ENCODE measurements around the gene SYCP1.

DNA sequence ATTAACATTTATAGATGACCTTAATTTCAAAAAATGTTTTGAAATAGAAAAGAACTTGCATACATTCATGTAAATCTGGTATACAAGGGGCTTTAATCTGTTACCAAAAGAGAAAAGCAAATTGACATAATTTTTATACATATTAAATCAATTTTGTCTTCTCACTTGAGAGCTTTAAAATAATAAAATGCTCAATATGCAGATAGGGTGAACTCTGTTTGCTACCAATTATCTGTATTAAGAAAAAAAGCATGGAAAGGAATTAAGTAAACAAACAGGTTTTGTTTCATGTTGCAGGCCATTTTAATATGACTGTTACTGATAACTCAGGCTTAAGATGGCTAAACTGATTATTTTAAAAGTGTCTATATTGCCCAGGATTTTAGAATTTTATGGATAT, 168.9 kb downstream of the SYCP1 start:
- TF ChIP-seq, protein P1, sequence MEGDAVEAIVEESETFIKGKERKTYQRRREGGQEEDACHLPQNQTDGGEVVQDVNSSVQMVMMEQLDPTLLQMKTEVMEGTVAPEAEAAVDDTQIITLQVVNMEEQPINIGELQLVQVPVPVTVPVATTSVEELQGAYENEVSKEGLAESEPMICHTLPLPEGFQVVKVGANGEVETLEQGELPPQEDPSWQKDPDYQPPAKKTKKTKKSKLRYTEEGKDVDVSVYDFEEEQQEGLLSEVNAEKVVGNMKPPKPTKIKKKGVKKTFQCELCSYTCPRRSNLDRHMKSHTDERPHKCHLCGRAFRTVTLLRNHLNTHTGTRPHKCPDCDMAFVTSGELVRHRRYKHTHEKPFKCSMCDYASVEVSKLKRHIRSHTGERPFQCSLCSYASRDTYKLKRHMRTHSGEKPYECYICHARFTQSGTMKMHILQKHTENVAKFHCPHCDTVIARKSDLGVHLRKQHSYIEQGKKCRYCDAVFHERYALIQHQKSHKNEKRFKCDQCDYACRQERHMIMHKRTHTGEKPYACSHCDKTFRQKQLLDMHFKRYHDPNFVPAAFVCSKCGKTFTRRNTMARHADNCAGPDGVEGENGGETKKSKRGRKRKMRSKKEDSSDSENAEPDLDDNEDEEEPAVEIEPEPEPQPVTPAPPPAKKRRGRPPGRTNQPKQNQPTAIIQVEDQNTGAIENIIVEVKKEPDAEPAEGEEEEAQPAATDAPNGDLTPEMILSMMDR (IDR thresholded peaks at IDR 0.05), result no peak
- no peak for TF ChIP-seq POLR2A (IDR thresholded peaks at IDR 0.05)

All from esophagus squamous epithelium (tissue), 4 donors.